K562 (cell line): Measurements from ENCODE around the gene SCUBE1. TPM values are rescaled to one million over a fixed set of nuclear protein-coding genes. Genes with fewer than 3 reads are reported as not detected.

Experiments
- ATAC-seq: fragments of 200-7000 bp; cut with Tn5 transposase; 3 replicates; pipeline ENCODE4 v1.9.1; 2020; ENCODE audit warnings: moderate library complexity
- BruUV-seq: library from RNA; stranded (reverse); fragments of 400-500 nt; replicated peaks from 2 replicates; lab custom pipeline; 2021; lab: Mats Ljungman, UMichigan
- CTCF ChIA-PET: fragments of 300-600 bp; formaldehyde crosslinking; extraction: SDS; loops from one replicate; lab custom pipeline; 2021; ENCODE audit warnings: low intra/inter-chr PET ratio; lab: Yijun Ruan, JAX
- POLR2A ChIA-PET: fragments of 300-600, 350-650 bp; sonication (Branson Sonifier 250); formaldehyde crosslinking; extraction: SDS; loops from one replicate; lab custom pipeline; 2021; ENCODE audit warnings: antibody characterized with exemption, inconsistent platforms; lab: Yijun Ruan, JAX
- DNase-seq, 4 experiments: peaks; one replicate each; pipeline versions ENCODE4 v3.0.0 to v3.0.0-alpha.2; 2011 to 2018; ENCODE audit warnings: low spot score in 3 of 4, mixed read lengths in 3 of 4; ENCODE audit errors: extremely low read depth in 1 of 4
- FAIRE-seq: peaks from 2 replicates; lab custom pipeline; 2011; peaks lifted over from hg19 to GRCh38; lab: Jason Lieb, UNC
- H2AFZ ChIP-seq: 2 replicates; pipeline ENCODE4 v1.6.0; 2011; ENCODE audit warnings: low read depth, low read length, control low read depth, inconsistent platforms
- H3K27ac ChIP-seq: fragments of 200-600 bp; 3 replicates; pipeline ENCODE4 v1.8.0; 2011; ENCODE audit warnings: low read depth, mild to moderate bottlenecking, control low read depth, inconsistent platforms, low read length, moderate library complexity, mixed read lengths; ENCODE audit errors: extremely low read depth
- H3K27me3 ChIP-seq, 2 experiments: fragments of 300-600 bp in 1 of 2; 2 replicates in 1 of 2; 3 replicates in 1 of 2; pipeline versions ENCODE4 v1.6.0 to v1.8.0; 2011; ENCODE audit warnings: inconsistent platforms in 2 of 2, low read length in 2 of 2, mild to moderate bottlenecking in 1 of 2, mixed read lengths in 1 of 2, moderate library complexity in 1 of 2; ENCODE audit not compliant: control insufficient read depth in 2 of 2, insufficient read depth in 2 of 2
- H3K36me3 ChIP-seq: fragments of 300-600 bp; 3 replicates; pipeline ENCODE4 v1.8.0; 2011; ENCODE audit warnings: mild to moderate bottlenecking, low read length, inconsistent platforms; ENCODE audit not compliant: control insufficient read depth, insufficient read depth
- H3K4me1 ChIP-seq, 2 experiments: fragments of 200-600 bp in 1 of 2; replicated peaks in 1 of 2; 2 replicates in 1 of 2; 3 replicates in 1 of 2; pipeline versions ENCODE4 v1.5.1 to v1.8.0; 2011; ENCODE audit warnings: inconsistent platforms in 2 of 2, low read length in 2 of 2, mild to moderate bottlenecking in 1 of 2, mixed read lengths in 1 of 2, moderate library complexity in 1 of 2; ENCODE audit not compliant: control insufficient read depth in 2 of 2, insufficient read depth in 2 of 2
- H3K4me2 ChIP-seq: 2 replicates; pipeline ENCODE4 v1.6.1; 2011; ENCODE audit warnings: low read length, control low read depth, inconsistent platforms, mixed read lengths; ENCODE audit not compliant: insufficient read depth
- H3K4me3 ChIP-seq: fragments of 200-600 bp; sonication (generic), shearing (Covaris generic); 2 replicates; pipeline ENCODE4 v1.5.1; 2016; ENCODE audit warnings: control low read depth, inconsistent platforms
- H3K79me2 ChIP-seq: fragments of 200-600 bp; 3 replicates; pipeline ENCODE4 v1.8.0; 2011; ENCODE audit warnings: low read length, inconsistent platforms; ENCODE audit not compliant: control insufficient read depth, insufficient read depth
- H3K9ac ChIP-seq, 2 experiments: 2 replicates each; pipeline versions ENCODE4 v1.6.0 to v1.6.1; 2011; ENCODE audit warnings: low read depth in 2 of 2, low read length in 2 of 2, control low read depth in 1 of 2, inconsistent platforms in 1 of 2, mild to moderate bottlenecking in 1 of 2, mixed read lengths in 1 of 2; ENCODE audit not compliant: insufficient read depth in 1 of 2
- H3K9me1 ChIP-seq: one replicate; pipeline ENCODE4 v1.6.0; 2011; ENCODE audit warnings: inconsistent platforms, mild to moderate bottlenecking, low read length, moderate library complexity; ENCODE audit not compliant: control insufficient read depth, insufficient read depth
- H3K9me3 ChIP-seq: replicated peaks from 2 replicates; pipeline ENCODE4 v1.5.1; 2011; ENCODE audit warnings: low read depth, low read length, inconsistent platforms; ENCODE audit not compliant: control insufficient read depth, insufficient read depth
- H4K20me1 ChIP-seq: replicated peaks from 2 replicates; pipeline ENCODE4 v1.6.1; 2011; ENCODE audit warnings: low read length, inconsistent platforms, mixed read lengths; ENCODE audit not compliant: control insufficient read depth, insufficient read depth
- GATA2 ChIP-seq: sonication (generic); formaldehyde crosslinking; IDR thresholded peaks from 2 replicates; pipeline ENCODE4 v1.4.0; 2020; ENCODE audit warnings: mild to moderate bottlenecking, missing genetic modification reagents
- LCOR ChIP-seq: sonication (generic); formaldehyde crosslinking; IDR thresholded peaks from 2 replicates; pipeline ENCODE4 v1.8.0; 2022; ENCODE audit warnings: mild to moderate bottlenecking, missing genetic modification reagents
- MAFK ChIP-seq: IDR thresholded peaks from 2 replicates; pipeline ENCODE4 v1.6.1; 2011; ENCODE audit warnings: low read length, improper control_type of control experiment
- XRCC4 ChIP-seq: IDR thresholded peaks from one replicate; pipeline ENCODE4 v1.6.1; 2011; ENCODE audit not compliant: insufficient read depth, insufficient read length; ENCODE audit errors: extremely low read depth
- ZKSCAN8 ChIP-seq: fragments of 200-800 bp; sonication (Bioruptor generic); IDR thresholded peaks from 2 replicates; pipeline ENCODE4 v1.6.1; 2016; ENCODE audit warnings: missing genetic modification characterization, missing compliant biosample characterization
- WGBS: fragments of 100-300 bp; shearing (Covaris generic); methylation state at CpG from one replicate; pipeline ENCODE4 v1.1.6; 2016; ENCODE audit warnings: low coverage, mixed read lengths; ENCODE audit not compliant: insufficient coverage; ENCODE audit errors: missing lambda C conversion rate; 5-methylcytosine and 5-hydroxymethylcytosine counted together
- in situ Hi-C: fragments of 300-500 bp; cut with MboI; formaldehyde crosslinking; loops from 4 replicates; pipeline ENCODE4 v1.15.0; 2018; ENCODE audit warnings: inconsistent platforms, mixed read lengths
- intact Hi-C: fragments of 100-400 bp; cut with micrococcal nuclease; formaldehyde crosslinking; loops from 2 replicates; pipeline ENCODE4 v1.14.2; 2022
- polyA plus RNA-seq, 8 experiments: library from polyadenylated mRNA; depleted of rRNA in 4 of 8; stranded (reverse) in 5 of 8; unstranded in 3 of 8; fragments of >200 nt; fragmentation: Nextera tagmentation in 2 of 8; fragmentation: Illumina TruSeq in 1 of 8; extraction: Ambion mirVana in 2 of 8; extraction: Trizol in 1 of 8; gene quantifications; 2 replicates each; pipeline versions ENCODE4 v1.2.1 to v1.2.3, GENCODE V29; 2011 to 2014; ENCODE audit warnings: inconsistent platforms in 1 of 8, missing spikeins in 1 of 8
- total RNA-seq, 7 experiments: library from RNA; depleted of rRNA in 6 of 7; stranded (reverse); fragments of >200 nt in 6 of 7; fragmentation: Illumina TruSeq in 2 of 7; extraction: Trizol in 2 of 7; gene quantifications; 2 replicates each; pipeline versions ENCODE4 v1.2.1 to v1.2.3, GENCODE V29; 2011 to 2021; ENCODE audit warnings: low replicate concordance in 1 of 7
- TF ChIP-seq, protein P1 (sequence below): sonication (generic); formaldehyde crosslinking; IDR thresholded peaks from 2 replicates; pipeline ENCODE4 v1.4.0; 2020; ENCODE audit warnings: mild to moderate bottlenecking, missing genetic modification reagents

SCUBE1 gene
- total and polyA plus RNA-seq, 9 of the 15 experiments (the other 6 are each of a cell fraction or from before 2014, with no cell fraction given), result 0.03 to 0.47 (median 0.29) TPM; not detected in 6

DNA sequence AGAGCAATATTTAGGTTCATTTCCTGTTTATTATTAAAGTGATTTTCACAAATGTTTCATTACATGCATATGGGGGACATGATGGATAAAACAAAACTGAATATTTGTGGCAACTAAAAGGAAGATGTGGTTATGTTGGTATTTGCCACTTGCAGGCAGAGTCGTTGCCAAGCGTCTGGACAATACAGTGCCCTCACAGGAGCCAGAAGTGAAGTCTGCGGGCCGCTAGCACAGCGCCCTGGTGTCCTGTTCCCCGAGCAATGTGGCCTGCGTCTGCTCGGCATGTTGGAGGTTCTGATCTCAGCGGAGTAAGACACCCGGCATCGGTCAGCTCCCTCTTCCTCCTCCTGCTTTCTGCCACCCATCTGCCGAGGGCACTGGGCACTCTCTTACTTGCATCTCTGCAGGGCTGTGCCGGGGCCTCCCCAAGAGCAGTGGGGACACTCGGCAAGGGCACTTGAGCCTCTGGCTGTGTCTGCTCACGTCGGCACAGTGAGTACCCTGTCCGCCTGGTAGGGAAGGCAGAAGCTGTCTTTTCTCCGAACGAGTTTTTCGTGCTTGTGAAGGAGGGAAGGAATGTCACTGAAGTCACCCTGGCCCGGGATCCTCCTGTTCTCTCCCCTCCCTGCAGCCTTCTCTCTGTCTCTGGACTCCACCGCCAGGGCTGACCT is 145.8 kb downstream of the SCUBE1 start:
- FAIRE-seq (no peak), ATAC-seq (no peak), DNase-seq (no peak)
- ChIA-PET CTCF (no interaction called here), POLR2A (interaction anchor here (0.6 to 0.8 kb wide), 4 partner anchors 10 to 197 kb away, joined by 3 to 4 read pairs (median 3); no protein-coding TSS in a partner anchor)
- no TSS peak for BruUV-seq
- H3K9ac ChIP-seq, result peak overlapping the region in 1 of 2 experiments; percentile 10; a peak in 1 of 4 replicates
- H3K4me3 ChIP-seq, result no peak overlapping the region
- H3K4me1 ChIP-seq, result peaks cover 0 to 3% of the 10 kb centered on the region in 2 experiments; a peak in 1 of 5 replicates
- no peaks in the 10 kb centered on the region for H3K79me2 ChIP-seq
- H3K4me2 ChIP-seq, result no peak overlapping the region
- WGBS, result 38% methylated on average over 15 of the region's 22 CpGs
- no peaks in the 10 kb centered on the region for H3K36me3 ChIP-seq
- H2AFZ ChIP-seq, result peak overlapping the region; percentile 68
- H3K9me1 ChIP-seq, result no peaks in the 10 kb centered on the region
- no peak overlapping the region for H3K27ac ChIP-seq
- TF ChIP-seq LCOR (CRISPR knock-in tag), result no peak
- TF ChIP-seq XRCC4, result no peak
- no peak for TF ChIP-seq ZKSCAN8 (CRISPR knock-in tag)
- TF ChIP-seq, protein P1, sequence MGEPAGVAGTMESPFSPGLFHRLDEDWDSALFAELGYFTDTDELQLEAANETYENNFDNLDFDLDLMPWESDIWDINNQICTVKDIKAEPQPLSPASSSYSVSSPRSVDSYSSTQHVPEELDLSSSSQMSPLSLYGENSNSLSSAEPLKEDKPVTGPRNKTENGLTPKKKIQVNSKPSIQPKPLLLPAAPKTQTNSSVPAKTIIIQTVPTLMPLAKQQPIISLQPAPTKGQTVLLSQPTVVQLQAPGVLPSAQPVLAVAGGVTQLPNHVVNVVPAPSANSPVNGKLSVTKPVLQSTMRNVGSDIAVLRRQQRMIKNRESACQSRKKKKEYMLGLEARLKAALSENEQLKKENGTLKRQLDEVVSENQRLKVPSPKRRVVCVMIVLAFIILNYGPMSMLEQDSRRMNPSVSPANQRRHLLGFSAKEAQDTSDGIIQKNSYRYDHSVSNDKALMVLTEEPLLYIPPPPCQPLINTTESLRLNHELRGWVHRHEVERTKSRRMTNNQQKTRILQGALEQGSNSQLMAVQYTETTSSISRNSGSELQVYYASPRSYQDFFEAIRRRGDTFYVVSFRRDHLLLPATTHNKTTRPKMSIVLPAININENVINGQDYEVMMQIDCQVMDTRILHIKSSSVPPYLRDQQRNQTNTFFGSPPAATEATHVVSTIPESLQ (CRISPR knock-in tag), result no peak
- TF ChIP-seq MAFK, result no peak
- TF ChIP-seq GATA2 (CRISPR knock-in tag), result no peak
- intact Hi-C loops, result no loop called here
- in situ Hi-C loops, result no loop called here
- H3K9me3 ChIP-seq, result no peaks in the 10 kb centered on the region
- H4K20me1 ChIP-seq, result no peaks in the 10 kb centered on the region
- H3K27me3 ChIP-seq, result peaks cover 0 to 11% of the 10 kb centered on the region in 2 experiments; a peak in 2 of 5 replicates
